Epithelial cell of proximal tubule (primary cell): ENCODE data around the gene GCDH. TPM values are rescaled to one million over a fixed set of nuclear protein-coding genes. Genes with fewer than 3 reads are reported as not detected.
A peak's percentile ranks its signal among the peaks of the same experiment; 100 is the strongest.
"Not testable (repeated sequence)": the region's sequence is repeated elsewhere in the genome, so short reads cannot be mapped to it uniquely, and the experiment has no call there.

Experiments
- DNase-seq: peaks from one replicate; pipeline ENCODE4 v3.0.0-alpha.2; 2011; ENCODE audit warnings: low read depth
- H3K4me3 ChIP-seq: 2 replicates; pipeline ENCODE4 v1.5.1; 2011; ENCODE audit warnings: low read depth, mild to moderate bottlenecking, low read length
- total RNA-seq: library from RNA; depleted of rRNA; stranded (reverse); fragments of >200 nt; gene quantifications from 2 replicates; pipeline ENCODE4 v1.2.3, GENCODE V29; 2015
- TF ChIP-seq, protein P1 (sequence below): conservative IDR thresholded peaks from 2 replicates; pipeline ENCODE4 v1.5.1; 2012; ENCODE audit warnings: low read depth, mild to moderate bottlenecking, low read length

The GCDH gene
- total RNA-seq, result 43.4 and 49.1 TPM in 2 replicates

GRCh38 chr19:12890787-12891552 is at the start of gene GCDH:
Gene GCDH (plus strand): TSS chr19:12891160. CDS start chr19:12891305, 145 bp downstream.
- TF ChIP-seq, protein P1, sequence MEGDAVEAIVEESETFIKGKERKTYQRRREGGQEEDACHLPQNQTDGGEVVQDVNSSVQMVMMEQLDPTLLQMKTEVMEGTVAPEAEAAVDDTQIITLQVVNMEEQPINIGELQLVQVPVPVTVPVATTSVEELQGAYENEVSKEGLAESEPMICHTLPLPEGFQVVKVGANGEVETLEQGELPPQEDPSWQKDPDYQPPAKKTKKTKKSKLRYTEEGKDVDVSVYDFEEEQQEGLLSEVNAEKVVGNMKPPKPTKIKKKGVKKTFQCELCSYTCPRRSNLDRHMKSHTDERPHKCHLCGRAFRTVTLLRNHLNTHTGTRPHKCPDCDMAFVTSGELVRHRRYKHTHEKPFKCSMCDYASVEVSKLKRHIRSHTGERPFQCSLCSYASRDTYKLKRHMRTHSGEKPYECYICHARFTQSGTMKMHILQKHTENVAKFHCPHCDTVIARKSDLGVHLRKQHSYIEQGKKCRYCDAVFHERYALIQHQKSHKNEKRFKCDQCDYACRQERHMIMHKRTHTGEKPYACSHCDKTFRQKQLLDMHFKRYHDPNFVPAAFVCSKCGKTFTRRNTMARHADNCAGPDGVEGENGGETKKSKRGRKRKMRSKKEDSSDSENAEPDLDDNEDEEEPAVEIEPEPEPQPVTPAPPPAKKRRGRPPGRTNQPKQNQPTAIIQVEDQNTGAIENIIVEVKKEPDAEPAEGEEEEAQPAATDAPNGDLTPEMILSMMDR, result peak; percentile 5
- peak within 1 kb of the TSS; percentile 86 for H3K4me3 ChIP-seq
- DNase-seq, result peak; percentile 92

GRCh38 chr19:12842511-12842910 is 48.4 kb upstream of the GCDH start:
- no peak overlapping the region for H3K4me3 ChIP-seq
- no peak for DNase-seq
- TF ChIP-seq, protein P1, result no peak

- no peak for DNase-seq
- H3K4me3 ChIP-seq, result no peak overlapping the region
- TF ChIP-seq, protein P1, result no peak
These were observed 47.6 kb upstream of the GCDH start for GRCh38 chr19:12843328-12843727.

DNA sequence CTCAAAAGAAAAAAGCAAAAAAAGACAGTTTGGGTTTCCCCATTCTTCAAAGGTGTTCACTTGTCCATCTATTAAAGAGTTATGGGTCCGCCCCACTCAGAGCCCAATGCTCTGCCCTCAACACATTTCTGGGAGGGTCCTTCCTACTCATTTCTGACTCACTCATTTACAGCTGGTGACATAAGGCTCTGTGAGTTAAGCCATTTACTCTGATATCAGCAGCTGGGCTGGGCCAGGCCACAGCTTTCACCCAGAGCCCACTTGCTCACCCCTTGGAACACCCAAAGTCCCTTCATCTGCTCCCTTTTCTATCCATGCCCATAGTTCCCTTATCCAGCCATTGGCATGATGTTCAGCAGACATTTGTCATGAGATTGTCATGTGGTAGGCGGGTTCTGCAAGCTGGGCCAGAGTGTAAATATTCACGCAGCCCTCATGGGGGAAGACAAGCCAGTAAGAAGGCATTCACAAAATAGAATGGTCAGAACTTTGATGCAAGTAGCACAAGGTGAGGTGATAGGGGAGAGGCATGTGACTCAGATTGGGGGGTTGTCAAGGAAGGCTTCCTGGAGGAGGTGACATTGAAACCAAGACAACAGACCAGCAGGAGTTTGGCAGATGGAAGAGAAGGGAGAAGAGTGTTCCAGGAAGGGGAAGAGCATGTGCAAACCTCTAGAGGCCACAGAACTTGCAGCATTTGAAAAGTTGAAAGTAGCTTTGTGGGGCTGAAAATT is 46.8 kb upstream of the GCDH start:
- no peak overlapping the region for H3K4me3 ChIP-seq
- DNase-seq, result no peak
- TF ChIP-seq, protein P1, result no peak

- DNase-seq, H3K4me3 ChIP-seq: not testable (repeated sequence)
These were observed 44.3 kb upstream of the GCDH start for GRCh38 chr19:12846613-12847012.

GRCh38 chr19:12847159-12848139 is 43.5 kb upstream of the GCDH start:
- DNase-seq, result peak; percentile 13
- H3K4me3 ChIP-seq, result peak overlapping the region; percentile 42
- TF ChIP-seq, protein P1, result peak; percentile 91
